HG02852 (cell line): ENCODE results near the gene DGCR8.
"Not testable (repeated sequence)": the region's sequence is repeated elsewhere in the genome, so short reads cannot be mapped to it uniquely, and the experiment has no call there.

Source experiments
- ATAC-seq: cut with Tn5 transposase; IDR thresholded peaks from one replicate; pipeline ENCODE4 v1.9.1; 2021; ENCODE audit warnings: mild to moderate bottlenecking, moderate library complexity; ENCODE audit not compliant: unreplicated experiment

DGCR8 gene

GRCh38 chr22:20149257-20150250 lies 69.5 kb downstream of the DGCR8 start:
- ATAC-seq: no peak

GRCh38 chr22:20150381-20151275 lies 70.6 kb downstream of the DGCR8 start, which contains the start of gene CCDC188:
Gene CCDC188 (minus strand): TSS chr22:20151055. CDS start chr22:20150986, 69 bp downstream.
- ATAC-seq: no peak

- ATAC-seq: no peak
Measured at GRCh38 chr22:20151276-20151588, 71.2 kb downstream of the DGCR8 start.

GRCh38 chr22:20152464-20152890 lies 72.4 kb downstream of the DGCR8 start:
- ATAC-seq: no peak

GRCh38 chr22:20153945-20154344 lies 73.9 kb downstream of the DGCR8 start:
- no peak for ATAC-seq

- no peak for ATAC-seq
Measured at GRCh38 chr22:20154602-20155187, 74.7 kb downstream of the DGCR8 start.

- ATAC-seq: no peak
Measured at GRCh38 chr22:20155330-20156041, 75.4 kb downstream of the DGCR8 start.

- no peak for ATAC-seq
Measured at GRCh38 chr22:20156042-20156389, 76.0 kb downstream of the DGCR8 start.

- ATAC-seq: no peak
Measured at GRCh38 chr22:20156611-20157429, 76.8 kb downstream of the DGCR8 start.

GRCh38 chr22:20157430-20158183 lies 77.6 kb downstream of the DGCR8 start:
- no peak for ATAC-seq

GRCh38 chr22:20158391-20159036 lies 78.5 kb downstream of the DGCR8 start:
- ATAC-seq: no peak

- no peak for ATAC-seq
Measured at GRCh38 chr22:20159076-20159475, 79.0 kb downstream of the DGCR8 start.

GRCh38 chr22:20159531-20159930 lies 79.5 kb downstream of the DGCR8 start:
- ATAC-seq: not testable (repeated sequence)

GRCh38 chr22:20160041-20160440 lies 80.0 kb downstream of the DGCR8 start:
- ATAC-seq: no peak
